ENCODE measurements around the gene VKORC1L1. TPM values are rescaled to one million over a fixed set of nuclear protein-coding genes. Genes with fewer than 3 reads are reported as not detected.

Gene VKORC1L1
- total and polyA plus RNA-seq, 2 of the 8 experiments (the other 6 are each of a cell fraction or from before 2014, with no cell fraction given), result 12.7 to 45.3 TPM

GRCh38 chr7:65938336-65938895 is 65.5 kb downstream of the VKORC1L1 start:
- no peak for DNase-seq (ENCODE audit: low read depth in 1 of 2, low spot score in 2 of 2)
- Histone ChIP-seq H3K4me1 (replicated peaks in 1 of 4; ENCODE audit: control insufficient read depth in 3 of 4, insufficient read depth in 4 of 4, low read length in 3 of 4) (no peaks in the 10 kb centered on the region), H3K4me3 (ENCODE audit: extremely low read depth in 1 of 4, insufficient read depth in 2 of 4, low read depth in 3 of 4, low read length in 4 of 4) (no peak overlapping the region), H3K36me3 (ENCODE audit: control insufficient read depth in 2 of 4, insufficient read depth in 4 of 4, low read length in 3 of 4) (no peaks in the 10 kb centered on the region; a peak in 1 of 8 replicates), H4K91ac (replicated peaks; ENCODE audit: insufficient read length, low read length) (no peak overlapping the region), H4K8ac (ENCODE audit: extremely low read depth, insufficient read depth, low read length) (no peak overlapping the region), H2BK20ac (ENCODE audit: low read length) (no peak overlapping the region), H2BK120ac (replicated peaks; ENCODE audit: low read depth, low read length) (no peak overlapping the region), H3K23me2 (ENCODE audit: low read depth, low read length) (no peaks in the 10 kb centered on the region), H2BK15ac (ENCODE audit: low read length) (no peak overlapping the region), H4K5ac (ENCODE audit: insufficient read length, low read depth, low read length) (no peak overlapping the region), H3K14ac (ENCODE audit: insufficient read length) (no peak overlapping the region), H3K27ac (ENCODE audit: low read depth, low read length) (no peak overlapping the region), H2BK5ac (ENCODE audit: low read depth, low read length) (no peak overlapping the region), H3K27me3 (replicated peaks in 1 of 4; ENCODE audit: control insufficient read depth in 3 of 4, extremely low read depth in 1 of 4, insufficient read depth in 3 of 4, low read length in 3 of 4) (no peaks in the 10 kb centered on the region), H3K9ac (replicated peaks in 1 of 4; ENCODE audit: extremely low read depth in 1 of 4, low read depth in 3 of 4, low read length in 3 of 4) (no peak overlapping the region), H2AK5ac (ENCODE audit: low read depth, low read length) (no peak overlapping the region), H4K20me1 (replicated peaks in 1 of 2; ENCODE audit: control insufficient read depth in 1 of 2, insufficient read depth in 2 of 2, low read length in 2 of 2) (peaks cover 0 to 2% of the 10 kb centered on the region in 2 experiments), H3K79me2 (ENCODE audit: control insufficient read depth in 1 of 2, insufficient read depth in 2 of 2, low read length in 2 of 2) (peaks cover 0 to 17% of the 10 kb centered on the region in 2 experiments; a peak in 2 of 4 replicates), H3K79me1 (ENCODE audit: low read depth, low read length) (peaks cover 2% of the 10 kb centered on the region), H3K18ac (ENCODE audit: extremely low read depth, low read length) (no peak overlapping the region), H3K23ac (ENCODE audit: insufficient read length) (no peak overlapping the region), H2AFZ (ENCODE audit: low read length) (no peak overlapping the region), H3K4me2 (ENCODE audit: insufficient read depth in 1 of 2, low read depth in 2 of 2, low read length in 2 of 2) (no peak overlapping the region), H3K56ac (replicated peaks; ENCODE audit: insufficient read length, low read depth, low read length) (no peak overlapping the region), H3K9me3 (ENCODE audit: insufficient read depth in 2 of 2, low read depth in 1 of 2, low read length in 1 of 2) (no peaks in the 10 kb centered on the region), H2BK12ac (ENCODE audit: low read depth, low read length) (no peak overlapping the region), H3K4ac (replicated peaks; ENCODE audit: insufficient read length, low read depth, low read length) (no peak overlapping the region)
- no peak for FAIRE-seq
- ChIA-PET POLR2A (ENCODE audit: partially characterized antibody) (no interaction called here), CTCF (ENCODE audit: partially characterized antibody) (no interaction called here)
- TF ChIP-seq EP300 (IDR thresholded peaks at IDR 0.05; ENCODE audit: borderline replicate concordance in 1 of 2, low read depth in 2 of 2, low read length in 2 of 2) (no peak), ASH2L (IDR thresholded peaks at IDR 0.05; ENCODE audit: low read length) (no peak), YY1 (IDR thresholded peaks at IDR 0.05; ENCODE audit: low read depth, low read length) (no peak), JUND (IDR thresholded peaks at IDR 0.05; ENCODE audit: low read length) (no peak), SP4 (IDR thresholded peaks at IDR 0.05; ENCODE audit: low read length) (no peak), CBX8 (IDR thresholded peaks at IDR 0.05; ENCODE audit: borderline replicate concordance, low read depth, low read length) (no peak), SP2 (IDR thresholded peaks at IDR 0.05; ENCODE audit: low read length) (no peak), ATF2 (IDR thresholded peaks at IDR 0.05; ENCODE audit: low read length) (no peak), USF2 (IDR thresholded peaks at IDR 0.05; ENCODE audit: low read length) (no peak), SUZ12 (IDR thresholded peaks at IDR 0.05; ENCODE audit: low read length) (no peak), BCL11A (IDR thresholded peaks at IDR 0.05; ENCODE audit: low read depth in 2 of 2, low read length in 2 of 2) (no peak), SRF (IDR thresholded peaks at IDR 0.05; ENCODE audit: low read depth, low read length) (no peak)
- 87% methylated on average over 7 of the region's 7 CpGs; no CpG with 5 or more reads in 1 of the 2 experiments for WGBS, 2 experiments (ENCODE audit: extremely low coverage in 1 of 2, insufficient coverage in 1 of 2, insufficient read length in 1 of 2, insufficient replicate concordance in 2 of 2, low coverage in 1 of 2, low lambda C conversion rate in 2 of 2, missing lambda C conversion rate in 1 of 2)
